Activated CD8-positive, alpha-beta T cell treated with anti-CD3 and anti-CD28 coated beads for 36 hours (primary cell): ENCODE data around the gene ZNF219. TPM values are rescaled to one million over a fixed set of nuclear protein-coding genes. Genes with fewer than 3 reads are reported as not detected.

ENCODE experiments used
- ATAC-seq: fragments of 200-7000 bp; cut with Tn5 transposase; one replicate; pipeline ENCODE4 v1.10.0; 2021; ENCODE audit warnings: mild to moderate bottlenecking, moderate library complexity
- CTCF ChIA-PET: fragments of 350-600 bp; sonication (Branson Sonifier 250); formaldehyde crosslinking; loops from one replicate; lab custom pipeline; 2021; ENCODE audit warnings: antibody characterized with exemption; lab: Charles Lee
- POLR2A ChIA-PET: fragments of 350-600 bp; sonication (Branson Sonifier 250); formaldehyde crosslinking; loops from one replicate; lab custom pipeline; 2021; ENCODE audit warnings: antibody characterized with exemption; lab: Charles Lee
- DNase-seq: peaks from one replicate; pipeline ENCODE4 v3.0.0-alpha.2; 2020
- H3K27ac Mint-ChIP-seq: one replicate; pipeline ENCODE4 v1.8.0; 2021; ENCODE audit warnings: mild to moderate bottlenecking, mixed read lengths
- H3K27me3 Mint-ChIP-seq: one replicate; pipeline ENCODE4 v1.8.0; 2021; ENCODE audit warnings: mixed read lengths
- H3K36me3 Mint-ChIP-seq: one replicate; pipeline ENCODE4 v1.8.0; 2021; ENCODE audit warnings: low read depth, mixed read lengths
- H3K4me1 Mint-ChIP-seq: one replicate; pipeline ENCODE4 v1.8.0; 2021; ENCODE audit warnings: low read depth, mixed read lengths
- H3K4me3 Mint-ChIP-seq: one replicate; pipeline ENCODE4 v1.8.0; 2021; ENCODE audit warnings: mild to moderate bottlenecking, moderate library complexity, mixed read lengths
- H3K9me3 Mint-ChIP-seq: one replicate; pipeline ENCODE4 v1.8.0; 2021; ENCODE audit warnings: mixed read lengths
- CTCF ChIP-seq: fragments of 200-600 bp; IDR thresholded peaks from one replicate; pipeline ENCODE4 v1.8.0; 2022; ENCODE audit warnings: antibody characterized with exemption, mild to moderate bottlenecking
- intact Hi-C: fragments of 100-400 bp; cut with micrococcal nuclease; formaldehyde crosslinking; loops from one replicate; pipeline ENCODE4 v1.10.0; 2022
- total RNA-seq, 2 experiments: library from RNA; stranded (reverse); gene quantifications; one replicate each; pipeline ENCODE4 v1.2.3, GENCODE V29; 2021

ZNF219 gene
- total RNA-seq, 2 experiments from 2014 or later: 7.2 to 8.2 TPM

GRCh38 chr14:21063479-21063878, 35.0 kb downstream of the ZNF219 start:
- no peaks in the 10 kb centered on the region for H3K36me3 Mint-ChIP-seq
- DNase-seq: no peak
- ATAC-seq: no peak
- no peak overlapping the region for H3K27ac Mint-ChIP-seq
- no peak overlapping the region for H3K4me3 Mint-ChIP-seq
- intact Hi-C loops: no loop called here
- POLR2A ChIA-PET: interaction anchor here (0.5 kb wide), 1 partner anchor 289 kb away, joined by 3 read pairs; no protein-coding TSS in a partner anchor
- H3K9me3 Mint-ChIP-seq: no peaks in the 10 kb centered on the region
- peaks cover 40% of the 10 kb centered on the region for H3K27me3 Mint-ChIP-seq
- CTCF ChIA-PET: interaction anchor here (0.8 to 1.1 kb wide), 2 partner anchors 29 to 41 kb away, joined by 3 read pairs; no protein-coding TSS in a partner anchor
- peaks cover under 1% of the 10 kb centered on the region for H3K4me1 Mint-ChIP-seq
- no peak for TF ChIP-seq CTCF

GRCh38 chr14:21061347-21061668, 37.1 kb downstream of the ZNF219 start:
- Mint-ChIP-seq H3K9me3 (no peaks in the 10 kb centered on the region), H3K4me3 (no peak overlapping the region), H3K36me3 (no peaks in the 10 kb centered on the region), H3K4me1 (no peaks in the 10 kb centered on the region), H3K27me3 (peaks cover 25% of the 10 kb centered on the region), H3K27ac (no peak overlapping the region)
- intact Hi-C loops: no loop called here
- ATAC-seq (no peak), DNase-seq (no peak)
- TF ChIP-seq CTCF: no peak
- CTCF ChIA-PET: interaction anchor here (0.9 to 2.9 kb wide), 5 partner anchors 28 to 47 kb away, joined by 3 to 13 read pairs (median 9); no protein-coding TSS in a partner anchor
- POLR2A ChIA-PET: no interaction called here

GRCh38 chr14:21060614-21061346, 37.7 kb downstream of the ZNF219 start:
- ChIA-PET CTCF (interaction anchor here (0.9 to 2.9 kb wide), 5 partner anchors 28 to 46 kb away, joined by 3 to 13 read pairs (median 9); no protein-coding TSS in a partner anchor), POLR2A (no interaction called here)
- no peaks in the 10 kb centered on the region for H3K4me1 Mint-ChIP-seq
- DNase-seq (no peak), ATAC-seq (no peak)
- H3K4me3 Mint-ChIP-seq: no peak overlapping the region
- intact Hi-C loops: no loop called here
- H3K9me3 Mint-ChIP-seq: no peaks in the 10 kb centered on the region
- H3K27ac Mint-ChIP-seq: no peak overlapping the region
- no peak for TF ChIP-seq CTCF
- peaks cover 23% of the 10 kb centered on the region for H3K27me3 Mint-ChIP-seq
- no peaks in the 10 kb centered on the region for H3K36me3 Mint-ChIP-seq

- Mint-ChIP-seq H3K36me3 (no peaks in the 10 kb centered on the region), H3K27me3 (peaks cover 19% of the 10 kb centered on the region), H3K4me1 (no peaks in the 10 kb centered on the region), H3K9me3 (no peaks in the 10 kb centered on the region), H3K4me3 (no peak overlapping the region), H3K27ac (no peak overlapping the region)
- ChIA-PET CTCF (interaction anchor here (1.5 to 2.9 kb wide), 4 partner anchors 8 to 46 kb away, joined by 4 to 13 read pairs (median 8); no protein-coding TSS in a partner anchor), POLR2A (no interaction called here)
- no peak for ATAC-seq
- DNase-seq: no peak
- TF ChIP-seq CTCF: no peak
- intact Hi-C loops: no loop called here
Observed at GRCh38 chr14:21059842-21060613, 38.4 kb downstream of the ZNF219 start.
